Pancreas (tissue), 10 donors: ENCODE measurements around the gene PPP5C. TPM values are rescaled to one million over a fixed set of nuclear protein-coding genes. Genes with fewer than 3 reads are reported as not detected.
"Not testable (repeated sequence)": the region's sequence is repeated elsewhere in the genome, so short reads cannot be mapped to it uniquely, and the experiment has no call there.

ENCODE experiments used
- ATAC-seq, 4 donors: fragments of 200-7000 bp; cut with Tn5 transposase; one replicate each; pipeline versions ENCODE4 v1.8.0 to v1.9.1; 2020; ENCODE audit warnings: mild to moderate bottlenecking in 4 of 4, moderate library complexity in 4 of 4
- DNase-seq, 6 donors: peaks; one replicate each; pipeline ENCODE4 v3.0.0-alpha.2; 2020
- FAIRE-seq: peaks from 2 replicates; lab custom pipeline; 2012; peaks lifted over from hg19 to GRCh38; lab: Jason Lieb, UNC
- H3K27ac ChIP-seq, 4 donors: fragments of 200-600 bp; sonication (generic); 1 replicate in 3 of 4; 2 replicates in 1 of 4; pipeline versions ENCODE4 v1.5.0 to v1.8.0; 2020
- H3K27me3 ChIP-seq, 4 donors: fragments of 200-600 bp; one replicate each; pipeline ENCODE4 v1.8.0; 2021
- H3K36me3 ChIP-seq, 3 donors: fragments of 200-600 bp; sonication (generic) in 1 of 3; one replicate each; pipeline versions ENCODE4 v1.5.0 to v1.8.0; 2020 to 2021
- H3K4me1 ChIP-seq, 3 donors: fragments of 200-600 bp; one replicate each; pipeline ENCODE4 v1.8.0; 2021
- H3K4me3 ChIP-seq, 4 donors: fragments of 200-600 bp; sonication (generic) in 2 of 4; one replicate each; pipeline versions ENCODE4 v1.5.0 to v1.8.0; 2020 to 2021
- H3K9me3 ChIP-seq, 4 donors: fragments of 200-600 bp; one replicate each; pipeline ENCODE4 v1.8.0; 2021
- WGBS, 2 donors: extraction: QIAGEN DNeasy Blood & Tissue Kit; methylation state at CpG; one replicate each; pipeline ENCODE4 v1.1.7; 2013; 5-methylcytosine and 5-hydroxymethylcytosine counted together
- intact Hi-C, 3 donors: fragments of 100-400 bp; cut with DNase I; formaldehyde crosslinking; loops; one replicate each; pipeline versions ENCODE4 v1.11.1 to v1.14.2; 2022
- polyA plus RNA-seq, 2 donors: library from polyadenylated mRNA; stranded (reverse); fragments of 200-250 nt; gene quantifications; one replicate each; pipeline ENCODE4 v1.2.3, GENCODE V29; 2013
- total RNA-seq, 6 donors: library from RNA; stranded (reverse); fragmentation: NEBNext Ultra II Directional in 4 of 6; extraction: Animal tissue kit (Norgen Biotek cat#: 25700) in 4 of 6; gene quantifications; one replicate each; pipeline versions ENCODE4 v1.2.1 to v1.2.4, GENCODE V29; 2021 to 2023
- TF ChIP-seq, protein P1 (sequence below), 4 donors: fragments of 200-600 bp; sonication (generic) in 3 of 4; IDR thresholded peaks; one replicate each; pipeline versions ENCODE4 v1.5.0 to v1.8.0; 2021; ENCODE audit warnings: antibody characterized with exemption in 4 of 4
- donor health status: healthy with polysubstance abuse.
- donor health status: DM: no; HTN: no; CAD: no; lungs with moderate emphysema.
- donor health status: DM: no; HTN: no; CAD: no.
- donor health status: control.
- donor health status: control.
- donor health status: Bipolar disorder and iron deficiency.
- donor health status: DM: yes; HTN: yes; CAD: no.
- donor health status: DM: no; HTN: no; CAD: no.
- donor health status: DM: no; HTN: no; CAD: no.
- donor health status: DM: yes; HTN: yes; CAD: no.

The PPP5C gene
- total and polyA plus RNA-seq, 8 donors, result 16.7 to 53.9 (median 23.8) TPM

DNA sequence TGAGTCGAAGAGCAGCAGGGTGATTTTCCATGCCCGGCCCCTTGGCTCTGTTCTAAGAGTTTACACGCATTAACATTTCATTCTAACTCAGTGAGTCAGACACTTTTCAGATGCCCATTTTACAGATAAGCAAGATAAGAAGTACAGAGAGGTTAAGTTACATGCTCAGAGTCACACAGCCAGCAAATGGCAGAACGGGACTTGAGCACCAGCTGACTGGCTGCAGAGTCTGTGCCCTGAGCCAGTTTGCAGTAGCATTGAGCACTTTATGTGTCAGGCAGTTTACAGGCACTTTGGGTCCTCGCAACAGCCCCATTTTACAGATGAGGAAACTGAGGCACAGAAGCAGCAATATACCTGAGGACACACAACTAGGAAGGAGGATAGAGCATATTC, 47.5 kb downstream of the PPP5C start:
- intact Hi-C loops, result loop anchor here in 2 of 3 donors (5.0 kb wide), 3 partner anchors 93 to 112 kb away; no protein-coding TSS in a partner anchor
- no peak overlapping the region for H3K27ac ChIP-seq

DNA sequence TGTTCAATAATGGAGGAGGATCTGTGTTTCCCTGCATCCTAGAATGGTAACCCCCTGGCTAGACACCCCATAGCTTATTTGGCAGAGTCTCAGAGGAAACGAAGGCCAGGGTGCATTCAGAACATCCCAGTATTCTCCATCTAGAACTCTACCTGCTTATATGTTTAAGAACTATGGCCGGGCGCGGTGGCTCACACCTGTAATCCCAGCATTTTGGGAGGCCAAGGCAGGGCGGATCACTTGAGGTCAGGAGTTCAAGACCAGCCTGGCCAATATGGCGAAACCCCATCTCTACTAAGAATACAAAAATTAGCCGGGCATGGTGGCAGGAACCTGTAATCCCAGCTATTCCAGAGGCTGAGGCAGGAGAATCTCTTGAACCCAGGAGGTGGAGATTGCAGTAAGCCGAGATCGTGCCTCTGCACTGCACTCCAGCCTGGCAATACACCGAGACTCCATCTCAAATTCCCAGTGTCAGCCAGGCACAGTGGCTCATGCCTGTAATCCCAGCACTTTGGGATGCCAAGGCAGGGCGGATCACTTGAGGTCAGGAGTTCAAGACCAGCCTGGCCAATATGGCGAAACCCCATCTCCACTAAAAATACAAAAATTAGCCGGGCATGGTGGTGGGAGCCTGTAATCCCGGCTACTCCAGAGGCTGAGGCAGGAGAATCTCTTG, 51.1 kb downstream of the PPP5C start:
- H3K4me3 ChIP-seq, H3K4me1 ChIP-seq, H3K9me3 ChIP-seq, H3K36me3 ChIP-seq, H3K27me3 ChIP-seq, ATAC-seq, H3K27ac ChIP-seq, FAIRE-seq: not testable (repeated sequence)
- intact Hi-C loops, result loop anchor here in 1 of 3 donors (5.0 kb wide), 1 partner anchor 89 kb away; no protein-coding TSS in a partner anchor
- DNase-seq, result peak in 3 of 6 donors; percentile 4 to 14 (median 12)
- WGBS, 2 donors, result 90 to 95% methylated on average over 14 of the region's 14 CpGs

More for the DNA sequence above, 47.5 kb downstream of the PPP5C start:
- TF ChIP-seq, protein P1, sequence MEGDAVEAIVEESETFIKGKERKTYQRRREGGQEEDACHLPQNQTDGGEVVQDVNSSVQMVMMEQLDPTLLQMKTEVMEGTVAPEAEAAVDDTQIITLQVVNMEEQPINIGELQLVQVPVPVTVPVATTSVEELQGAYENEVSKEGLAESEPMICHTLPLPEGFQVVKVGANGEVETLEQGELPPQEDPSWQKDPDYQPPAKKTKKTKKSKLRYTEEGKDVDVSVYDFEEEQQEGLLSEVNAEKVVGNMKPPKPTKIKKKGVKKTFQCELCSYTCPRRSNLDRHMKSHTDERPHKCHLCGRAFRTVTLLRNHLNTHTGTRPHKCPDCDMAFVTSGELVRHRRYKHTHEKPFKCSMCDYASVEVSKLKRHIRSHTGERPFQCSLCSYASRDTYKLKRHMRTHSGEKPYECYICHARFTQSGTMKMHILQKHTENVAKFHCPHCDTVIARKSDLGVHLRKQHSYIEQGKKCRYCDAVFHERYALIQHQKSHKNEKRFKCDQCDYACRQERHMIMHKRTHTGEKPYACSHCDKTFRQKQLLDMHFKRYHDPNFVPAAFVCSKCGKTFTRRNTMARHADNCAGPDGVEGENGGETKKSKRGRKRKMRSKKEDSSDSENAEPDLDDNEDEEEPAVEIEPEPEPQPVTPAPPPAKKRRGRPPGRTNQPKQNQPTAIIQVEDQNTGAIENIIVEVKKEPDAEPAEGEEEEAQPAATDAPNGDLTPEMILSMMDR (IDR thresholded peaks at IDR 0.05), result no peak
- WGBS, 2 donors, result 83 to 87% methylated on average over 5 of the region's 5 CpGs
- H3K36me3 ChIP-seq, result peaks cover 0 to 17% (median 12%) of the 10 kb centered on the region in 3 donors
- ATAC-seq (no peak), DNase-seq (no peak), FAIRE-seq (no peak)
- no peaks in the 10 kb centered on the region for H3K9me3 ChIP-seq
- no peak overlapping the region for H3K4me3 ChIP-seq
- no peaks in the 10 kb centered on the region for H3K4me1 ChIP-seq
- H3K27me3 ChIP-seq, result no peaks in the 10 kb centered on the region

DNA sequence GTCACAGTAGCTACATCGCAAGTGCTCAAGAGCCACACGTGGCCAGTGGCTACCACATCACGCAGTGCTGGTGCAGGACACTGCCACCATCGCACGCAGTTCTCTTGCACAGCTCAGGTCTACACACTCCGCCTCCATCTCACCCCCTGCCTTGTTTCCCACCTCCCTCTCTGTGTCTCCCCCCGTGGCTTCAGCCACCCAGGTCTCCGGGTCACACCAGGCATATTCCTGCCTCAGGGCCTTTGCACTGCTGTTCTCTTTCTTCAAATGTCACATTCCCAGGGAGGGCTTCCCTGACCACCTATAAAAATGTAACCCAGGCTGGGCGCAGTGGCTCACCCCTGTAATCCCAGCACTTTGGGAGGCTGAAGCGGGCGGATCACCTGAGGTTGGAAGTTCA, 55.8 kb downstream of the PPP5C start:
- no peak overlapping the region for H3K4me3 ChIP-seq
- H3K27ac ChIP-seq, result no peak overlapping the region
- H3K9me3 ChIP-seq, result no peaks in the 10 kb centered on the region
- FAIRE-seq (no peak), ATAC-seq (no peak), DNase-seq (peak in 3 of 6 donors; percentile 22 to 50 (median 38))
- no peaks in the 10 kb centered on the region for H3K36me3 ChIP-seq
- 91 to 93% methylated on average over 11 of the region's 11 CpGs for WGBS, 2 donors
- peaks cover 0 to 4% (median 4%) of the 10 kb centered on the region in 3 donors for H3K4me1 ChIP-seq
- H3K27me3 ChIP-seq, result no peaks in the 10 kb centered on the region
- TF ChIP-seq, protein P1 (IDR thresholded peaks at IDR 0.05), result no peak
- intact Hi-C loops, result loop anchor here in 1 of 3 donors (5.0 kb wide), 1 partner anchor 85 kb away; no protein-coding TSS in a partner anchor

DNA sequence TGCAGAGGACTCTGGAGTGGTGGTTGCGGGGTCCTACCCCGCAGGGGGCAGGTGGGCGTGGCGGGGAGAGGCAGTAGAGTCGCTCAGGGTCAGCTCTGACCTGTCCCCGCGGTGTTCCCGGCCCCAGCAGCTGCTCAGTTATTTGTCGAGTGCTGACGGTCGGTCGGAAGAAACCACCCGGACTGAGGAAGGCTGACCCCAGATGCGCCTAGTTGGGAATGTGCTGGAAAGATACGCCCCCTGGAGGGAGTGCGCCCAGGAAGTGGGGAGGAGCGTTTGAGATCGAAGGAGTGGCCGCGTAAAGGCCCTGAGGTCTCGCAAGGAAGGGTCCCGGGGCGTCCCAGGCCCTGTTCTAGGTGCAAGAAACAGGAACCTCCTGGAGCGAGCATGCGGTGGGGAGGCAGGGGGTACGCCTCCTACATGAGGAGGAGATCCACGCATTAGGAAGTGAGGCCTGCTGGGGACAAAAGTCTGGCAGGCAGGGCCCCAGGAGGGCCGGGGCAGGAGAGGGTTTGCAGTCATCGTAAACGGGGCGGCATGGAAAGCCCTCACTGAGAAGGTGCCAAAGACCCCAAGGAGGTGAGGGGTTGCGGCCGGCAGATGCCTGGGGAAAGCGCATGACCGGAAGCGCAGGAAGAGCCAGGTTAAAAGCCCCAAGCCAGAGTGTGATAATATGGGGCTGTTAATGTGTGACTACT, 57.3 kb downstream of the PPP5C start:
- TF ChIP-seq, protein P1 (IDR thresholded peaks at IDR 0.05), result peak in 1 of 4 donors; percentile 13
- peak overlapping the region; percentile 24 to 51 (median 42) for H3K4me3 ChIP-seq
- DNase-seq (peak; percentile 67 to 85 (median 76)), ATAC-seq (peak; percentile 75 to 88 (median 82)), FAIRE-seq (no peak)
- intact Hi-C loops, result loop anchor here in 1 of 3 donors (5.0 kb wide), 1 partner anchor 83 kb away; no protein-coding TSS in a partner anchor
- peak overlapping the region; percentile 76 to 95 (median 82) for H3K27ac ChIP-seq
- H3K4me1 ChIP-seq, result peaks cover 0 to 8% (median 4%) of the 10 kb centered on the region in 3 donors
- H3K36me3 ChIP-seq, result no peaks in the 10 kb centered on the region
- no peaks in the 10 kb centered on the region for H3K27me3 ChIP-seq
- 1% methylated on average over 36 of the region's 36 CpGs for WGBS, 2 donors
- H3K9me3 ChIP-seq, result no peaks in the 10 kb centered on the region

DNA sequence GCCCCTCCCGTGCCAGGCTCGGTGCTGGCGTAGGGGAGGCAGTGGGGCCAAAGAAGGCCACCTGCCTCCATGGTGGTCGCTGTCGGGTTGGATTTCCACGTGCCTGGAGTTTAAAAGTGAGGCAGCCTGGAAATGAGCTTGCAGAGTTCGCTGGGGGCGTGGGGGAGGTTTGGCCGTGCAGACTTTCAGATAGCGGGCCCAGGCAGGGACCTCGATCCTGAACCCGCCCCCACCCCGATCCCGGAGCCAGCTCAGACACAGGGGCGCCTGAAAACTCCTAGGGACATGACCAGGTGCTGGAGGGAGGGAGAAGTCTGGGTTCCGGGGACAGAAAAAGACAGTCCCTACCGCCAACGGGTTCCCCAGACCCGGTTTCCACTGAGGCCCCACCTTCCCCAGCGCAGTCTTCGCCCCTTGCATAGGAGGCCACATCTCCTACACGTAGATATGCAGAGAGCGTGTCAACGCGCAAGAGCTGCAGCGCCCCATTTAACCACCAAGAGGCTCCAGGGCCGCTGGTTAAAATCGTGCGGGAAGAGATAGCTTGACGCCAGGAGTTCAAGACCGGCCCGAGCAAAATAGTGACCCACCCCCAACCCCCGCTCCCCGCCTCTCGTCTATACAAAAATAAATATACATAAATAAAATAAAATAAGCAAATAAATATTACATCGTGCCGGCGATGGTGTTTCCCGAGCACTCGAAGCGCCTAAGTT, 58.0 kb downstream of the PPP5C start:
- DNase-seq, result peak in 4 of 6 donors; percentile 35 to 76 (median 56)
- FAIRE-seq, result no peak
- 15 to 17% methylated on average over 41 of the region's 41 CpGs for WGBS, 2 donors
- TF ChIP-seq, protein P1 (IDR thresholded peaks at IDR 0.05), result no peak
- peaks cover 0 to 8% (median 4%) of the 10 kb centered on the region in 3 donors for H3K4me1 ChIP-seq
- intact Hi-C loops, result loop anchor here in 1 of 3 donors (5.0 kb wide), 1 partner anchor 82 kb away; no protein-coding TSS in a partner anchor
- no peaks in the 10 kb centered on the region for H3K36me3 ChIP-seq
- peak; percentile 25 to 52 (median 38) for ATAC-seq
- peak overlapping the region; percentile 24 to 51 (median 42) for H3K4me3 ChIP-seq
- H3K9me3 ChIP-seq, result no peaks in the 10 kb centered on the region
- H3K27ac ChIP-seq, result peak overlapping the region; percentile 76 to 95 (median 82)
- H3K27me3 ChIP-seq, result no peaks in the 10 kb centered on the region
